ENCODE results near the gene CPAMD8.
"Not testable (repeated sequence)": the region's sequence is repeated elsewhere in the genome, so short reads cannot be mapped to it uniquely, and the experiment has no call there.

Gene CPAMD8

GRCh38 chr19:16977306-16977705, 49.3 kb downstream of the CPAMD8 start:
- TF ChIP-seq CTCF (IDR thresholded peaks at IDR 0.05; ENCODE audit: control insufficient read depth, insufficient read depth, low read depth, low read length, missing control alignments): no peak
- no peak overlapping the region for H3K4me3 ChIP-seq (ENCODE audit: control insufficient read depth, low read depth, low read length)
- DNase-seq (ENCODE audit: low read depth): no peak

GRCh38 chr19:16976446-16976845, 50.2 kb downstream of the CPAMD8 start:
- no peak for DNase-seq (ENCODE audit: low read depth)
- TF ChIP-seq CTCF (IDR thresholded peaks at IDR 0.05; ENCODE audit: control insufficient read depth, insufficient read depth, low read depth, low read length, missing control alignments): no peak
- H3K4me3 ChIP-seq (ENCODE audit: control insufficient read depth, low read depth, low read length): no peak overlapping the region

DNA sequence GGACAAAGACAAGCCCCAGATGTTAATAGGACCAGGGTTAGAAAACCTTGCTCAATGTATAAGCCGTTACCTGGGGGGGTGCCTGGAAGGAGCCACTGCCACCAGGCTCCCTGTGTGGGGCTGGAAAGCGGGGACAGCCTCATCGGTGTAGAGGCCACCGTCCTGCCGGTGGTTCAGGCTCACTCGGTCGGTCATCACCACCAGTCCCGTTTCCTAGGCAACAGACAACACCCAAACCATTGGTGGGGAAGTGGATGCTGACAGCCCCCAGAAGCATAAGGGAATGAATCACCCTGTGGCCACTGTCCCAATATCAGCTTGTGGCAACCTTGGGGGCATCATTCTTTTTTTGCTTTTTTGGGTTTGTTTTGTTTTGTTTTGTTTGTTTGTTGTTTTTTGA, 55.8 kb downstream of the CPAMD8 start:
- no peak for DNase-seq (ENCODE audit: low read depth)
- no peak overlapping the region for H3K4me3 ChIP-seq (ENCODE audit: control insufficient read depth, low read depth, low read length)
- TF ChIP-seq CTCF (IDR thresholded peaks at IDR 0.05; ENCODE audit: control insufficient read depth, insufficient read depth, low read depth, low read length, missing control alignments): no peak

DNA sequence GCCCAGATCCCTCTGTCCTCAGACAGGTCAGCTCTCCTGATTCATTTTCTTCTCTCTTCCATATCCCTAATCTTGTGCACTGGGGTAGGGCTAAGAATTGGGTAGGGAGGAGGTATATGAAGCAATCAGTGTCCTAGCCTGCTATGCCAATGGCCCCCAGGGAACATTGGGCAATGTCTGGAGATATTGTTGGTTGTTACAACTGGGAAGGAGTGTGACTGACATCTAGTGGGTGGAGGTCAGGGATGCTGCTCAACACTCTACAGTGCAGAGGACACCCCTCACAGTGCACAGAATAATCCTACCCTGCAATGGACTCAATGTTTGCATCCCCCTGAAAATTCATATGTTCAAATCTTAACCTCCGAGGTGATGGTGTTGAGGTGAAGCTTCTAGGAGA, 57.5 kb downstream of the CPAMD8 start:
- no peak for TF ChIP-seq CTCF (IDR thresholded peaks at IDR 0.05; ENCODE audit: control insufficient read depth, insufficient read depth, low read depth, low read length, missing control alignments)
- DNase-seq (ENCODE audit: low read depth): no peak
- no peak overlapping the region for H3K4me3 ChIP-seq (ENCODE audit: control insufficient read depth, low read depth, low read length)

DNA sequence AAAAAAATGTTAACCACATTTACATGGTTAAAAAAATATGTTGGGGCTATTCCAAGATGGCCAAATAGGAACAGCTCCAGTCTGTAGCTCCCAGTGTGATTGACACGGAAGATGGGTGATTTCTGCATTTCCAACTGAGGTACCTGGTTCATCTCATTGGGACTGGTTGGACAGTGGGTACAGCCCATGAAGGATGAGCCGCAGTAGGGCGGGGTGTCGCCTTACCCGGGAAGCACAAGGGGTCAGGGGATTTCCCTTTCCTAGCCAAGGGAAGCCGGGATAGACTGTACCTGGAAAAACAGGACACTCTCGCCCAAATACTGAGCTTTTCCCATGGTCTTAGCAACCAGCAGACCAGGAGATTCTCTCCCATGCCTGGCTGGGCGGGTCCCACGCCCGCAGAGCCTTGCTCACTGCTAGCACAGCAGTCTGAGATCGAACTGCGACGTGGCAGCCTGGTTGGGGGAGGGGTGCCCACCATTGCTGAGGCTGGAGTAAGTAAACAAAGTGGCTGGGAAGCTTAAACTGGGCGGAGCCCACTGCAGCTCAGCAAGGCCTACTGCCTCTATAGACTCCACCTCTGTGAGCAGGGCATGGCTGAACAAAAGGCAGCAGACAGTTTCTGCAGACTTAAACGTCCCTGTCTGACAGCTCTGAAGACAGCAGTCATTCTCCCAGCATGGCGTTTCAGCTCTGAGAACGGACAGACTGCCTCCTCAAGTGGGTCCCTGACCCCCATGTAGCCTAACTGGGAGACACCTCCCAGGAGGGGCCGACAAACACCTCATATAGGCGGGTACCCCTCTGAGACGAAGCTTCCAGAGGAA, 65.4 kb downstream of the CPAMD8 start:
- H3K4me3 ChIP-seq (ENCODE audit: control insufficient read depth, low read depth, low read length); DNase-seq (ENCODE audit: low read depth): not testable (repeated sequence)

- DNase-seq (ENCODE audit: low read depth); H3K4me3 ChIP-seq (ENCODE audit: control insufficient read depth, low read depth, low read length): not testable (repeated sequence)
These were observed 68.3 kb downstream of the CPAMD8 start for GRCh38 chr19:16958277-16958676.

DNA sequence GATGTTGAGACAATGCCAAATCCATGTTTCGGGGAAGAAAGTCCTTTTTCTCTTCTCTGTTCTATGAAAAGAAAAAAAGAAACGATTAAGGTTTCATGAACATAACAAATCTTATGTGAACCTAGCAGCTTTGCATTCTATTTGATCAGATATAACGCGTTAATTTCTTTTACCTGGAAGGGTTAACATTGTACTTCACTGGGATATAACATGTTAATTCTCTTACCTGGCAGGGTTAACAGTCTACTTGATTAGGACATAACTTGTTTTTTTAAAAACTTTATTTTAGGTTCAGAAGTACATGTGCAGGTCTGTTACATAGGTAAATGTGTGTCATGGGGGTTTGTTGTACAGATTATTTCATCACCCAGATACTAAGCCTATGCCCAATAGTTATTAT, 68.8 kb downstream of the CPAMD8 start:
- no peak for DNase-seq (ENCODE audit: low read depth)
- H3K4me3 ChIP-seq (ENCODE audit: control insufficient read depth, low read depth, low read length): no peak overlapping the region
- no peak for TF ChIP-seq CTCF (IDR thresholded peaks at IDR 0.05; ENCODE audit: control insufficient read depth, insufficient read depth, low read depth, low read length, missing control alignments)

All from AG09309 (cell line).